B cell (primary cell): ENCODE data around the gene CYP26A1. TPM values are rescaled to one million over a fixed set of nuclear protein-coding genes. Genes with fewer than 3 reads are reported as not detected.

Experiments
- ATAC-seq: fragments of 200-7000 bp; cut with Tn5 transposase; one replicate; pipeline ENCODE4 v1.10.0; 2021; ENCODE audit warnings: low read depth, mild to moderate bottlenecking, moderate number of reproducible peaks, moderate library complexity
- CTCF ChIA-PET: fragments of 350-600 bp; sonication (Branson Sonifier 250); formaldehyde crosslinking; loops from one replicate; lab custom pipeline; 2021; ENCODE audit warnings: antibody characterized with exemption, inconsistent platforms; lab: Charles Lee
- POLR2A ChIA-PET: fragments of 350-600 bp; sonication (Branson Sonifier 250); formaldehyde crosslinking; loops from one replicate; lab custom pipeline; 2021; ENCODE audit warnings: antibody characterized with exemption; lab: Charles Lee
- DNase-seq: peaks from one replicate; pipeline ENCODE4 v3.0.0; 2013
- H2AFZ ChIP-seq: 2 replicates; pipeline ENCODE4 v1.6.1; 2012; ENCODE audit warnings: mild to moderate bottlenecking, low read depth, low read length; ENCODE audit not compliant: insufficient read depth, poor library complexity, severe bottlenecking
- H3K27ac ChIP-seq, 2 donors: 1 replicate in 1 of 2; 2 replicates in 1 of 2; pipeline ENCODE4 v1.5.1; 2012 to 2013; ENCODE audit warnings: low read length in 2 of 2, mild to moderate bottlenecking in 2 of 2, moderate library complexity in 1 of 2
- H3K27me3 ChIP-seq, 4 experiments: fragments of 200-600 bp in 1 of 4; sonication (generic) in 1 of 4; replicated peaks in 1 of 4; 1 replicate in 2 of 4; 2 replicates in 2 of 4; pipeline versions ENCODE4 v1.6.1 to v1.7.0; 2013 to 2016; ENCODE audit warnings: low read length in 3 of 4, mild to moderate bottlenecking in 2 of 4, mixed read lengths in 1 of 4, moderate library complexity in 1 of 4; ENCODE audit not compliant: insufficient read depth in 4 of 4, control insufficient read depth in 3 of 4; ENCODE audit errors: control extremely low read depth in 1 of 4
- H3K36me3 ChIP-seq, 2 experiments: replicated peaks in 1 of 2; 1 replicate in 1 of 2; 2 replicates in 1 of 2; pipeline versions ENCODE4 v1.6.1 to v1.7.1; 2013; ENCODE audit warnings: low read length in 1 of 2; ENCODE audit not compliant: insufficient read depth in 2 of 2, control insufficient read depth in 1 of 2; ENCODE audit errors: control extremely low read depth in 1 of 2, extremely low read depth in 1 of 2
- H3K4me1 ChIP-seq, 2 donors: fragments of 200-600 bp in 1 of 2; sonication (generic) in 1 of 2; 1 replicate in 1 of 2; 2 replicates in 1 of 2; pipeline versions ENCODE4 v1.5.1 to v1.6.1; 2013 to 2017; ENCODE audit warnings: low read length in 2 of 2; ENCODE audit not compliant: control insufficient read depth in 2 of 2, insufficient read depth in 2 of 2
- H3K4me2 ChIP-seq: replicated peaks from 2 replicates; pipeline ENCODE3; 2012; ENCODE audit warnings: mild to moderate bottlenecking, low read depth, low read length; ENCODE audit not compliant: poor library complexity, severe bottlenecking
- H3K4me3 ChIP-seq, 5 experiments: fragments of 200-600 bp in 1 of 5; sonication (generic) in 1 of 5; 1 replicate in 3 of 5; 2 replicates in 2 of 5; pipeline versions ENCODE4 v1.5.1 to v1.7.0; 2011 to 2016; ENCODE audit warnings: low read length in 4 of 5, mild to moderate bottlenecking in 4 of 5, low read depth in 2 of 5, control low read depth in 1 of 5, moderate library complexity in 1 of 5; ENCODE audit not compliant: insufficient read depth in 1 of 5; ENCODE audit errors: control extremely low read depth in 1 of 5, extremely low read depth in 1 of 5
- H3K79me2 ChIP-seq: fragments of 200-600 bp; sonication (generic); one replicate; pipeline ENCODE4 v1.6.0; 2016; ENCODE audit warnings: low read length; ENCODE audit not compliant: control insufficient read depth, insufficient read depth
- H3K9ac ChIP-seq: fragments of 200-600 bp; sonication (generic); 2 replicates; pipeline ENCODE4 v1.6.1; 2017; ENCODE audit warnings: mild to moderate bottlenecking, low read length, moderate library complexity
- H3K9me3 ChIP-seq, 3 donors: one replicate each; pipeline versions ENCODE4 v1.6.1 to v1.7.1; 2013; ENCODE audit warnings: low read length in 2 of 3; ENCODE audit not compliant: control insufficient read depth in 2 of 3, insufficient read depth in 1 of 3; ENCODE audit errors: control extremely low read depth in 1 of 3
- H4K20me1 ChIP-seq: 2 replicates; pipeline ENCODE4 v1.6.0; 2012; ENCODE audit warnings: mild to moderate bottlenecking, low read length; ENCODE audit not compliant: insufficient read depth, control insufficient read depth, poor library complexity, severe bottlenecking
- H3K27ac Mint-ChIP-seq: one replicate; pipeline ENCODE4 v1.8.0; 2021; ENCODE audit warnings: mixed read lengths
- H3K27me3 Mint-ChIP-seq: one replicate; pipeline ENCODE4 v1.8.0; 2021; ENCODE audit warnings: mixed read lengths
- H3K4me1 Mint-ChIP-seq: one replicate; pipeline ENCODE4 v1.8.0; 2021; ENCODE audit warnings: mixed read lengths
- H3K4me3 Mint-ChIP-seq: one replicate; pipeline ENCODE4 v1.8.0; 2021; ENCODE audit warnings: mixed read lengths
- H3K9me3 Mint-ChIP-seq: one replicate; pipeline ENCODE4 v1.8.0; 2022; ENCODE audit warnings: mixed read lengths; ENCODE audit not compliant: insufficient read depth
- EZH2 ChIP-seq: IDR thresholded peaks from 2 replicates; pipeline ENCODE4 v1.6.1; 2012; ENCODE audit warnings: borderline replicate concordance, low read depth, mild to moderate bottlenecking, moderate library complexity, low read length; ENCODE audit not compliant: insufficient read depth, poor library complexity, severe bottlenecking
- WGBS: methylation state at CpG from one replicate; pipeline ENCODE4 v1.1.5; 2013; ENCODE audit warnings: missing lambda C conversion rate; ENCODE audit not compliant: insufficient coverage; 5-methylcytosine and 5-hydroxymethylcytosine counted together
- intact Hi-C: fragments of 100-400 bp; cut with micrococcal nuclease; formaldehyde crosslinking; loops from one replicate; pipeline ENCODE4 v1.10.0; 2022
- polyA plus RNA-seq: library from polyadenylated mRNA; depleted of rRNA; stranded (reverse); fragments of >200 nt; gene quantifications from 2 replicates; pipeline ENCODE4 v1.2.3, GENCODE V29; 2012
- total RNA-seq, 2 donors: library from RNA; stranded (reverse); fragments of 120-200 nt in 1 of 2; gene quantifications; 1 replicate in 1 of 2; 2 replicates in 1 of 2; pipeline versions ENCODE4 v1.2.3 to v1.2.4, GENCODE V29; 2013 to 2022
- TF ChIP-seq, protein P1 (sequence below): fragments of 200-600 bp; IDR thresholded peaks from one replicate; pipeline ENCODE4 v1.8.0; 2022; ENCODE audit warnings: antibody characterized with exemption, mild to moderate bottlenecking

CYP26A1 gene
- total and polyA plus RNA-seq, 2 donors (not counting 1 experiment from before 2014, with no cell fraction given) = not detected

DNA sequence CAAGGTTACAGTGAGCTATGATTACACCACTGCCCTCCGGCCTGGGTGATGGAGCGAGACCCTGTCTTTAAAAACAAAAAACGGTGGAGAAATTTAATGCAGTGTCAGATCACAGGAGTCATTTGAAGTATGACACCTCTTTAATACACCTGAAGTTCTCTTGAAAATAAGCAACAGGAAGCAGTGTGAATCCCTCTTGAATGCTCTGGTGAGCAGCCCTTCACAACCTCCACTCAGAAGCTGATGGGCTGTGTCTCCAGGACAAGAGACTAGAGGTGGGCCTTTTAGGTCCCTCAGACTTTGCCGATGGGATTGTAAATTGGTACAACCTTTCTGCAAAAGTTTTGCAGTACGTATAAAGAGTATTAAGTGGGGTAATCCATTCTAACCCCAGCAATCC, 50.1 kb downstream of the CYP26A1 start:
- Histone ChIP-seq H3K27me3 (no peaks in the 10 kb centered on the region), H3K9ac (no peak overlapping the region), H3K4me3 (no peak overlapping the region), H3K9me3 (peaks cover 2 to 23% (median 15%) of the 10 kb centered on the region in 3 donors), H3K36me3 (no peaks in the 10 kb centered on the region), H4K20me1 (no peaks in the 10 kb centered on the region), H3K79me2 (no peaks in the 10 kb centered on the region), H3K4me2 (peak overlapping the region; percentile 62), H3K4me1 (peaks cover 33 to 34% of the 10 kb centered on the region in 2 donors), H2AFZ (no peak overlapping the region), H3K27ac (peak overlapping the region; percentile 32 to 39)
- CTCF ChIA-PET = interaction anchor here (1.1 kb wide), 1 partner anchor 13 kb away, joined by 3 read pairs; no protein-coding TSS in a partner anchor
- peak overlapping the region; percentile 76 for H3K27ac Mint-ChIP-seq
- peak; percentile 23 for DNase-seq
- H3K27me3 Mint-ChIP-seq = peaks cover 3% of the 10 kb centered on the region
- H3K9me3 Mint-ChIP-seq = peaks cover 3% of the 10 kb centered on the region
- ATAC-seq = peak; percentile 21
- POLR2A ChIA-PET = no interaction called here
- intact Hi-C loops = no loop called here
- peaks cover 31% of the 10 kb centered on the region for H3K4me1 Mint-ChIP-seq
- peak overlapping the region; percentile 56 for H3K4me3 Mint-ChIP-seq
- no CpG with 5 or more reads among the region's 5 CpGs for WGBS
- TF ChIP-seq EZH2 = no peak
- TF ChIP-seq, protein P1, sequence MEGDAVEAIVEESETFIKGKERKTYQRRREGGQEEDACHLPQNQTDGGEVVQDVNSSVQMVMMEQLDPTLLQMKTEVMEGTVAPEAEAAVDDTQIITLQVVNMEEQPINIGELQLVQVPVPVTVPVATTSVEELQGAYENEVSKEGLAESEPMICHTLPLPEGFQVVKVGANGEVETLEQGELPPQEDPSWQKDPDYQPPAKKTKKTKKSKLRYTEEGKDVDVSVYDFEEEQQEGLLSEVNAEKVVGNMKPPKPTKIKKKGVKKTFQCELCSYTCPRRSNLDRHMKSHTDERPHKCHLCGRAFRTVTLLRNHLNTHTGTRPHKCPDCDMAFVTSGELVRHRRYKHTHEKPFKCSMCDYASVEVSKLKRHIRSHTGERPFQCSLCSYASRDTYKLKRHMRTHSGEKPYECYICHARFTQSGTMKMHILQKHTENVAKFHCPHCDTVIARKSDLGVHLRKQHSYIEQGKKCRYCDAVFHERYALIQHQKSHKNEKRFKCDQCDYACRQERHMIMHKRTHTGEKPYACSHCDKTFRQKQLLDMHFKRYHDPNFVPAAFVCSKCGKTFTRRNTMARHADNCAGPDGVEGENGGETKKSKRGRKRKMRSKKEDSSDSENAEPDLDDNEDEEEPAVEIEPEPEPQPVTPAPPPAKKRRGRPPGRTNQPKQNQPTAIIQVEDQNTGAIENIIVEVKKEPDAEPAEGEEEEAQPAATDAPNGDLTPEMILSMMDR = no peak

DNA sequence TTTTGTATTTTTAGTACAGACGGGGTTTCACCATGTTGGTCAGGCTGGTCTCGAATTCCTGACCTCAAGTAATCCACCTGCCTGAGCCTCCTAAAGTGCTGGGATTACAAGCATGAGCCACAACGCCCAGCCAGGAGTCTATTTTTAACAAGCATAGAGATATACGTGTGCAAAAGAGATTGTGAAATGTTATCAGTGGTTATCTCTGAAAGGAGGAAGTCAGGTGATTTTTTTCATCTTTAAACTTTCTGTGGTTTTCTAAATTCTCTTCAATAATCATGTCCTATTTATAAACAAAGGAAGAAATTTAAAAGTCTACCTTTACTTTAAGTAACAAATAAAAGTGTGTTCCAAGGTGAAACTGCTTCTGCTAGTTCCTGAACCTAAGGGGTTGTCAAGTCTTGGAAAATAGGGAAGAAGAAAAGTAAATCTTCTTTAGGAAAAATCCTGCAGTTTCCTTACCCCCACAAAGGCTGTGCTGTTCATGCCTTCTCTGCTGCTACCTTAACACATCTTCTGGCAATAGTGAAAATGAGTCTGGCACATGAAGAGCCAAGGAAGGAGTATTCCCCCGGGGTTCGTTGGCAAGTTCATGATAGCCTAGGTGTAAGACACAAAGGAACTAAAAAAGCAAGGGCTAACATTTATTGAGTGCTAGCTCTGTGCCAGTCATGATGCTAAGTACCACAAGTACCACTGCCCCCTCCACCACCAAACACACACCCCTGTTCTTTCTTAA, 51.1 kb downstream of the CYP26A1 start:
- peak; percentile 26 for DNase-seq
- WGBS = 13% methylated on average over 3 of the region's 6 CpGs
- TF ChIP-seq, protein P1 = no peak
- no peak for TF ChIP-seq EZH2

More for the DNA sequence above, 51.1 kb downstream of the CYP26A1 start:
- H3K4me3 Mint-ChIP-seq = peak overlapping the region; percentile 40
- H3K9ac ChIP-seq = peak overlapping the region; percentile 12
- peak overlapping the region; percentile 76 for H3K27ac Mint-ChIP-seq
- H2AFZ ChIP-seq = no peak overlapping the region
- peaks cover 3% of the 10 kb centered on the region for H3K27me3 Mint-ChIP-seq
- peak; percentile 28 for ATAC-seq
- no peak overlapping the region for H3K4me3 ChIP-seq
- peaks cover 33 to 34% of the 10 kb centered on the region in 2 donors for H3K4me1 ChIP-seq
- H3K27me3 ChIP-seq = no peaks in the 10 kb centered on the region
- no peaks in the 10 kb centered on the region for H4K20me1 ChIP-seq
- no peaks in the 10 kb centered on the region for H3K79me2 ChIP-seq
- H3K9me3 Mint-ChIP-seq = peaks cover 3% of the 10 kb centered on the region
- peaks cover 2 to 23% (median 15%) of the 10 kb centered on the region in 3 donors for H3K9me3 ChIP-seq
- ChIA-PET CTCF (no interaction called here), POLR2A (interaction anchor here (0.6 kb wide), 1 partner anchor 1705 kb away, joined by 4 read pairs; no protein-coding TSS in a partner anchor)
- no peaks in the 10 kb centered on the region for H3K36me3 ChIP-seq
- peak overlapping the region; percentile 39 for H3K27ac ChIP-seq
- H3K4me1 Mint-ChIP-seq = peaks cover 31% of the 10 kb centered on the region
- intact Hi-C loops = no loop called here
- H3K4me2 ChIP-seq = peak overlapping the region; percentile 62
